IMR-90 (cell line): ENCODE results near the gene ATG12. TPM values are rescaled to one million over a fixed set of nuclear protein-coding genes. Genes with fewer than 3 reads are reported as not detected.

Experiments used
- ATAC-seq: fragments of 200-7000 bp; cut with Tn5 transposase; 2 replicates; pipeline ENCODE4 v1.9.1; 2020; ENCODE audit warnings: low read depth, mild to moderate bottlenecking, moderate library complexity
- BruUV-seq: library from RNA; stranded (reverse); fragments of 400-500 nt; replicated peaks from 2 replicates; lab custom pipeline; 2021; lab: Mats Ljungman, UMichigan
- CTCF ChIA-PET: fragments of 300-600 bp; formaldehyde crosslinking; extraction: SDS; loops from one replicate; lab custom pipeline; 2021; ENCODE audit warnings: antibody characterized with exemption; lab: Yijun Ruan, JAX
- POLR2A ChIA-PET: fragments of 300-600 bp; sonication (Branson Sonifier 250); formaldehyde crosslinking; loops from one replicate; lab custom pipeline; 2022; ENCODE audit warnings: antibody characterized with exemption; ENCODE audit not compliant: unreplicated experiment; lab: Charles Lee
- DNase-seq: peaks from one replicate; pipeline ENCODE4 v3.0.0; 2013
- H2AFZ ChIP-seq: replicated peaks from 2 replicates; pipeline ENCODE3; 2013; ENCODE audit warnings: low read length, mild to moderate bottlenecking; ENCODE audit not compliant: poor library complexity
- H2AK5ac ChIP-seq: 2 replicates; pipeline ENCODE4 v1.6.1; 2013; ENCODE audit warnings: low read depth, low read length, inconsistent platforms
- H2AK9ac ChIP-seq: replicated peaks from 2 replicates; pipeline ENCODE3; 2013; ENCODE audit warnings: mild to moderate bottlenecking, low read depth, low read length, moderate library complexity; ENCODE audit not compliant: poor library complexity
- H2BK120ac ChIP-seq: 2 replicates; pipeline ENCODE4 v1.6.1; 2013; ENCODE audit warnings: low read depth, low read length, inconsistent platforms
- H2BK15ac ChIP-seq: 3 replicates; pipeline ENCODE4 v1.6.1; 2013; ENCODE audit warnings: low read depth, low read length, inconsistent platforms
- H2BK20ac ChIP-seq: 2 replicates; pipeline ENCODE4 v1.6.1; 2013; ENCODE audit warnings: low read depth, mild to moderate bottlenecking, inconsistent platforms, low read length, moderate library complexity
- H2BK5ac ChIP-seq: 2 replicates; pipeline ENCODE4 v1.6.1; 2013; ENCODE audit warnings: mild to moderate bottlenecking, low read depth, low read length, inconsistent platforms; ENCODE audit not compliant: poor library complexity, severe bottlenecking
- H3K14ac ChIP-seq: replicated peaks from 2 replicates; pipeline ENCODE4 v1.6.1; 2013; ENCODE audit warnings: low read depth, low read length, inconsistent platforms
- H3K18ac ChIP-seq: 2 replicates; pipeline ENCODE4 v1.6.1; 2013; ENCODE audit warnings: low read depth, low read length, control low read depth
- H3K23ac ChIP-seq: 2 replicates; pipeline ENCODE4 v1.6.1; 2013; ENCODE audit warnings: low read depth, low read length, inconsistent platforms
- H3K27ac ChIP-seq: 2 replicates; pipeline ENCODE4 v1.5.1; 2013; ENCODE audit warnings: mild to moderate bottlenecking, control low read depth, low read length; ENCODE audit not compliant: insufficient read depth
- H3K27me3 ChIP-seq: 2 replicates; pipeline ENCODE4 v1.6.1; 2013; ENCODE audit warnings: low read length; ENCODE audit not compliant: control insufficient read depth, insufficient read depth
- H3K36me3 ChIP-seq: 2 replicates; pipeline ENCODE4 v1.6.1; 2013; ENCODE audit warnings: low read length, mixed read lengths; ENCODE audit not compliant: control insufficient read depth, insufficient read depth
- H3K4ac ChIP-seq: 2 replicates; pipeline ENCODE4 v1.6.1; 2013; ENCODE audit warnings: low read depth, low read length, inconsistent platforms
- H3K4me1 ChIP-seq: 2 replicates; pipeline ENCODE4 v1.6.1; 2013; ENCODE audit warnings: low read length, mixed read lengths; ENCODE audit not compliant: control insufficient read depth, insufficient read depth
- H3K4me2 ChIP-seq: 2 replicates; pipeline ENCODE4 v1.6.1; 2013; ENCODE audit warnings: low read depth, mild to moderate bottlenecking, control low read depth, low read length, moderate library complexity
- H3K4me3 ChIP-seq: 2 replicates; pipeline ENCODE4 v1.5.1; 2013; ENCODE audit warnings: low read depth, mild to moderate bottlenecking, control low read depth, low read length, moderate library complexity; ENCODE audit not compliant: insufficient read depth
- H3K56ac ChIP-seq: 2 replicates; pipeline ENCODE4 v1.6.1; 2013; ENCODE audit warnings: low read length, inconsistent platforms; ENCODE audit not compliant: insufficient read depth; ENCODE audit errors: extremely low read depth
- H3K79me1 ChIP-seq, 2 experiments: 2 replicates each; pipeline ENCODE4 v1.6.1; 2013; ENCODE audit warnings: low read length in 2 of 2, inconsistent platforms in 1 of 2, low read depth in 1 of 2
- H3K9ac ChIP-seq: 2 replicates; pipeline ENCODE4 v1.6.1; 2013; ENCODE audit warnings: low read depth, low read length, control low read depth
- H3K9me1 ChIP-seq: 2 replicates; pipeline ENCODE4 v1.6.1; 2013; ENCODE audit warnings: low read length, inconsistent platforms; ENCODE audit not compliant: insufficient read depth
- H3K9me3 ChIP-seq: 2 replicates; pipeline ENCODE4 v1.6.1; 2013; ENCODE audit warnings: low read length; ENCODE audit not compliant: control insufficient read depth, insufficient read depth
- H4K20me1 ChIP-seq: 2 replicates; pipeline ENCODE4 v1.6.1; 2013; ENCODE audit warnings: low read length, inconsistent platforms; ENCODE audit not compliant: insufficient read depth
- H4K5ac ChIP-seq: 2 replicates; pipeline ENCODE4 v1.6.1; 2013; ENCODE audit warnings: mild to moderate bottlenecking, low read depth, low read length, control low read depth
- H4K8ac ChIP-seq, 2 experiments: 2 replicates each; pipeline ENCODE4 v1.6.1; 2013; ENCODE audit warnings: low read depth in 2 of 2, low read length in 2 of 2, control low read depth in 1 of 2, inconsistent platforms in 1 of 2
- H4K91ac ChIP-seq: 2 replicates; pipeline ENCODE4 v1.6.1; 2013; ENCODE audit warnings: low read depth, low read length, inconsistent platforms; ENCODE audit not compliant: insufficient read depth
- BHLHE40 ChIP-seq: fragments of 150-350 bp; IDR thresholded peaks from 2 replicates; pipeline ENCODE4 v1.6.1; 2016; ENCODE audit warnings: mild to moderate bottlenecking, low read depth, low read length
- CEBPB ChIP-seq: IDR thresholded peaks from 2 replicates; pipeline ENCODE4 v1.6.1; 2012; ENCODE audit warnings: low read depth, low read length, improper control_type of control experiment
- CHD1 ChIP-seq: IDR thresholded peaks from 2 replicates; pipeline ENCODE4 v1.6.1; 2012; ENCODE audit warnings: low read depth, low read length, improper control_type of control experiment
- CTCF ChIP-seq: conservative IDR thresholded peaks from 2 replicates; pipeline ENCODE4 v1.5.1; 2012; ENCODE audit warnings: mild to moderate bottlenecking, low read depth, low read length, improper control_type of control experiment
- ELK1 ChIP-seq: fragments of 150-350 bp; IDR thresholded peaks from 2 replicates; pipeline ENCODE4 v1.6.1; 2016; ENCODE audit warnings: low read depth, mild to moderate bottlenecking, low read length, moderate library complexity, borderline replicate concordance
- FOS ChIP-seq: fragments of 150-350 bp; IDR thresholded peaks from 2 replicates; pipeline ENCODE4 v1.6.1; 2016; ENCODE audit warnings: low read depth, low read length
- MAFK ChIP-seq: IDR thresholded peaks from 2 replicates; pipeline ENCODE4 v1.6.1; 2012; ENCODE audit warnings: low read depth, low read length, improper control_type of control experiment
- MAZ ChIP-seq: IDR thresholded peaks from 2 replicates; pipeline ENCODE4 v1.6.1; 2012; ENCODE audit warnings: low read depth, mild to moderate bottlenecking, low read length, improper control_type of control experiment, moderate library complexity, borderline replicate concordance
- MXI1 ChIP-seq: IDR thresholded peaks from 2 replicates; pipeline ENCODE4 v1.6.1; 2012; ENCODE audit warnings: low read depth, mild to moderate bottlenecking, low read length, moderate library complexity, borderline replicate concordance
- NFE2L2 ChIP-seq: fragments of 150-350 bp; IDR thresholded peaks from 2 replicates; pipeline ENCODE4 v1.6.1; 2016; ENCODE audit warnings: low read depth, mild to moderate bottlenecking, low read length
- POLR2A ChIP-seq: IDR thresholded peaks from 2 replicates; pipeline ENCODE4 v1.6.1; 2012; ENCODE audit warnings: mild to moderate bottlenecking, low read depth, low read length
- RAD21 ChIP-seq: IDR thresholded peaks from 2 replicates; pipeline ENCODE4 v1.6.1; 2012; ENCODE audit warnings: low read length, improper control_type of control experiment
- RCOR1 ChIP-seq: IDR thresholded peaks from 2 replicates; pipeline ENCODE4 v1.6.1; 2012; ENCODE audit warnings: mild to moderate bottlenecking, low read length, improper control_type of control experiment; ENCODE audit not compliant: insufficient replicate concordance
- RFX5 ChIP-seq: IDR thresholded peaks from 2 replicates; pipeline ENCODE4 v1.8.0; 2012; ENCODE audit warnings: low read depth, mild to moderate bottlenecking, low read length, moderate library complexity
- SMC3 ChIP-seq: fragments of 150-350 bp; IDR thresholded peaks from 2 replicates; pipeline ENCODE4 v1.6.1; 2016; ENCODE audit warnings: low read depth, mild to moderate bottlenecking, antibody characterized with exemption, low read length, moderate library complexity
- USF2 ChIP-seq: fragments of 150-350 bp; IDR thresholded peaks from 2 replicates; pipeline ENCODE4 v1.6.1; 2017; ENCODE audit warnings: mild to moderate bottlenecking, antibody characterized with exemption, low read length, low read depth
- dilution Hi-C: fragments of 300-500 bp; cut with HindIII; formaldehyde crosslinking; loops from one replicate; pipeline ENCODE4 v1.14.3; 2018; ENCODE audit warnings: low sequenced_read_pairs; ENCODE audit not compliant: unreplicated experiment
- in situ Hi-C: fragments of 300-500 bp; cut with MboI; formaldehyde crosslinking; loops from 3 replicates; pipeline ENCODE4 v1.14.3; 2019; ENCODE audit warnings: low sequenced_read_pairs, inconsistent platforms, mixed read lengths
- intact Hi-C: fragments of 100-400 bp; cut with micrococcal nuclease; formaldehyde crosslinking; loops from 2 replicates; pipeline ENCODE4 v1.10.0; 2022
- polyA plus RNA-seq, 3 experiments: library from polyadenylated mRNA; depleted of rRNA; stranded (reverse); fragments of >200 nt; gene quantifications; 2 replicates each; pipeline ENCODE4 v1.2.3, GENCODE V29; 2012; ENCODE audit warnings: low replicate concordance in 1 of 3
- total RNA-seq: library from RNA; depleted of rRNA; stranded (reverse); fragments of >200 nt; gene quantifications from 2 replicates; pipeline ENCODE4 v1.2.3, GENCODE V29; 2012

The ATG12 gene
- total and polyA plus RNA-seq, 2 of the 4 experiments (the other 2 are of a cell fraction): 68.0 to 95.7 TPM

GRCh38 chr5:115811406-115811805 is 30.0 kb downstream of the ATG12 start:
- BruUV-seq: no TSS peak

More at GRCh38 chr5:115811406-115811805, 30.0 kb downstream of the ATG12 start:
- H4K8ac ChIP-seq: no peak overlapping the region
- dilution Hi-C loops (no loop called here), in situ Hi-C loops (loop anchor here (10.0 kb wide), 1 partner anchor 167 kb away; no protein-coding TSS in a partner anchor), intact Hi-C loops (no loop called here)
- H3K9ac ChIP-seq: no peak overlapping the region
- H3K4ac ChIP-seq: no peak overlapping the region
- no peaks in the 10 kb centered on the region for H3K36me3 ChIP-seq
- ChIA-PET CTCF (no interaction called here), POLR2A (no interaction called here)
- no peak overlapping the region for H2AFZ ChIP-seq
- no peak overlapping the region for H3K4me2 ChIP-seq
- no peak overlapping the region for H3K4me3 ChIP-seq
- DNase-seq: no peak
- no peak overlapping the region for H2BK15ac ChIP-seq
- H3K14ac ChIP-seq: no peak overlapping the region
- no peak overlapping the region for H4K5ac ChIP-seq
- H2AK9ac ChIP-seq: no peak overlapping the region
- no peak overlapping the region for H3K56ac ChIP-seq
- no peak overlapping the region for H3K23ac ChIP-seq
- TF ChIP-seq SMC3 (no peak), FOS (no peak), ELK1 (no peak), MAFK (no peak), BHLHE40 (no peak), RAD21 (no peak), USF2 (no peak), RFX5 (no peak), MAZ (no peak), POLR2A (no peak), CEBPB (no peak), NFE2L2 (no peak), CTCF (no peak), CHD1 (no peak), RCOR1 (no peak), MXI1 (no peak)
- peaks cover 19% of the 10 kb centered on the region for H3K27me3 ChIP-seq
- no peak overlapping the region for H2BK20ac ChIP-seq
- H2BK5ac ChIP-seq: no peak overlapping the region
- no peaks in the 10 kb centered on the region for H3K79me1 ChIP-seq
- no peak overlapping the region for H4K91ac ChIP-seq
- H4K20me1 ChIP-seq: no peaks in the 10 kb centered on the region
- ATAC-seq: no peak
- no peaks in the 10 kb centered on the region; the same call in 1 of the 2 replicates for H3K4me1 ChIP-seq
- H2AK5ac ChIP-seq: no peak overlapping the region
- H3K27ac ChIP-seq: no peak overlapping the region
- no peak overlapping the region for H2BK120ac ChIP-seq
- no peaks in the 10 kb centered on the region for H3K9me1 ChIP-seq
- H3K9me3 ChIP-seq: no peaks in the 10 kb centered on the region
- H3K18ac ChIP-seq: no peak overlapping the region
